ENCODE measurements around the gene FSCN2.

FSCN2 gene

DNA sequence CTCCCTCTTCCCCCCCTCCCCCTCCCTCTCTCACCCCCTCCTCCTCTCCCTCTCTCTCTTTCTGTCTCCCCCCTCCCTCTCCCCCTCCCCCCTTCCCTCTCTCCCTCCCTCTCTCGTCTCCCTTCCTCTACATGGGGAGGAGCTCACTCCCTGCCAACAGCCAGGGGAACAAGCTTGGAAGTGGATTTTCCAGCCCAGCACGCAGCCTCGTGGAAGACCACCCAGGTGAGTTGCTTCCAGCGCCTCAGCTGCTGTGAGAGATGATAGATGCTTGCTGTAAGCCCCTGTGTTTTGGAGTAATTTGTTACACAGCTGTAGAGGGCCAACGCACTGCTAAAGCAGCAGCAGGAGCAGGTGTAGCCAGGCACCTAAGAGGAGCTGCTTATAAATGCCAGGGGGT, 36.4 kb upstream of the FSCN2 start:
- DNase-seq, result no peak

DNA sequence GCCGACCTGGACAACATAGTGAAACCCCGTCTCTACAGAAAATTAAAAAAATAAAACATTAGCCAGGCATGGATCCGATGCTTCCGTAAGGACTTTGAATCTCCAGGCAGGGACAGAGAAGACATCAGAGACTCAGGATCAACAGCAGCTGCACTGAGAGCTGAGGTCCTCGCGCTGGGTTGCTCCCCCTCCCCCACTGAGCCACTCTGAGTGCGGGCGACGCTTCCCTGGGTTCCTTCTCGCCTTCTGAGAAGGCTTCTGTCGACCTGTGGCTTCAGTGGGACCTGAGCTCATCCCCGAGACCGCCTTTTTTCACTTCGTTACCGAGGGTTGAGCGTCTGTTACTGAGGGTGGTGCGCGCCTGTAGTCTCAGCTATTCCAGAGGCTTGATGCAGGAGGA, 36.0 kb upstream of the FSCN2 start:
- no peak for DNase-seq

DNA sequence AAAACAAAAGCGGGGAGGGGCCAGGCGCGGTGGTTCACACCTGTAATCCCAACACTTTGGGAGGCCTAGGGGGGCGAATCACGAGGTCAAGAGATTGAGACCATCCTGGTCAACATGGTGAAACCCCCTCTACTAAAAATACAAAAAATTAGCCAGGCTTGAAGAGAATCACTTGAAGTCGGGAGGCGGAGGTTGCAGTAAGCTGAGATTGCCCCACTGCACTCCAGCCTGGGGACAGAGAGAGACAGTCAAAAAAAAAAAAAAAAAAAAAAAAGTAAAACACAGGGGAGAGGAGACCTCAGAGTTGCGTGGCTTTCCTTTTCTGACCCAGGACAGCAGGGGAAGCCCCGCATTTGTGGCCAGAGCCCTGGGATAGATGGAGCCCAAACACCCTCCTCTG, 35.5 kb upstream of the FSCN2 start:
- no peak for DNase-seq

DNA sequence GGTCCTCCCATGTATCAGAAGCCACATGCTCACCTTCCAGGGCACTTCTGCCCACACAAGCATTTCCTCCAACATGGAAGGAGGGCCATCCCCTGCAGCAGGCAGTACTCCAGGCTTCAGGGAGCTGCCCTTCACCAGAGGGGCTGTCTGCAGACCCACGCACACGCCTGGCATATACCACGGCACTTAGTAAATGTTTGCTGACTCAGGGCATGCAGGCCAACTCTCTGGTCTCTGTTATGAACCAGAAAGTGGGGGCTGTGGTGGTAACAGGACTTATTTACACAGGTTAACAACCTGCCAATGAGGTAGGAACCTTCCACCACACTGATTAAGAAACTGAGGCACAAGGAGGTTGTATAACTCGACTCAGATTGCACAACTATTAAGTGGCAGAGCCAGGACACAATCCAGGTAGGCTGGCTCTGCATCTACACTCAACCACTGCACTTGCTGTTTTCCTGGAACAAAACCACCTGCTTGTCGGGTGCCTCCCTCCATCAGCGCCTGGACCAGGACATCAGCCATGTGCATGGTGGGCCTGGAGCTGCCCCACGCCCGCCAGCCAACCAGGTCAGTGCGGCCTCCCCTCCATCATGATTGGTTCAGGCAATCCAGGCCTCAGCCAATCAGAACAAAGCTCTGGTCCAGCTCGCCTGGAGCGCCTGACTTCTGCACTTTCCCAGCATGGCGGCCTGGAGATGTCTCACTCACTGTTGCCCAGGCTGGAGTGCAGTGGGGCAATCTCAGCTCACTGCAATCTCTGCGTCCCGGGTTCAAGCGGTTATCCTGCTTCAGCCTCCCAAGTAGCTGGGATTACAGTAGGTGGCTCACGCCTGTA, 34.8 kb upstream of the FSCN2 start:
- DNase-seq, result no peak

DNA sequence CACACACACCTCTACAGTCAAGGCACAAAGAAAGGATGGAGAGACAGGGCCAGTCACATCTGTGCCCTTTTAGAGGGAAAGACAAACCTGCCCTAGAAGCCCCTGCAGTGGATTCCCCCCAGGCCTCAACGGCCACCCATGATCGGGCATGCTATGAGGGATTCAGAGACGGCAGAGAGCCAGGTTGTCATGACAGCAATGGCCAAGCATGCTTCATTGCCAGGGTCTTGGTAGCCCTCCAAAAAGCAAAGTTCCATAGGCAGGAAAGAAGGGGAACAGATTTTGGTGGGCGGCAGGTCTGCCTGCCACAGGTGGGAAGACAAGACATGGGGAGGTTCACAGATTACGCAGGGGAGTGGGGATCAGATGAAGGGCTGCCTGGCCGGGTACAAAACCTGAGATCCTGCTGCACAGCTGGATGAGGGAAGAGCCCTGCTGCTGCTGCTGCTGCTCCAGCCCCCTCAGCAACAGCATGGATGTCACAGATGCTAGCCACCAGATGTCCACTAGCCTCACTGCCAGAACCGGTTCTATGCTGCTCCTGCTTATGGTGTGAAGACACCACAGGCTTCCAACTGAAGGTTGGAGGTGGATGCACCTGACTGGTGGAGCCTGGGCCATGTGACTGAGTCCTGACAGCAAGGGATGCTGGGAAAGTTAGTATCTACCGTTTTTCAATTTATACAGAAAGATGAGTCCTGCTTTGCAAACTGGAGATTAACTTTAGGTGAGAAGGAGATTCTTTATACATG, 33.4 kb upstream of the FSCN2 start:
- peak; percentile 32 for DNase-seq

DNA sequence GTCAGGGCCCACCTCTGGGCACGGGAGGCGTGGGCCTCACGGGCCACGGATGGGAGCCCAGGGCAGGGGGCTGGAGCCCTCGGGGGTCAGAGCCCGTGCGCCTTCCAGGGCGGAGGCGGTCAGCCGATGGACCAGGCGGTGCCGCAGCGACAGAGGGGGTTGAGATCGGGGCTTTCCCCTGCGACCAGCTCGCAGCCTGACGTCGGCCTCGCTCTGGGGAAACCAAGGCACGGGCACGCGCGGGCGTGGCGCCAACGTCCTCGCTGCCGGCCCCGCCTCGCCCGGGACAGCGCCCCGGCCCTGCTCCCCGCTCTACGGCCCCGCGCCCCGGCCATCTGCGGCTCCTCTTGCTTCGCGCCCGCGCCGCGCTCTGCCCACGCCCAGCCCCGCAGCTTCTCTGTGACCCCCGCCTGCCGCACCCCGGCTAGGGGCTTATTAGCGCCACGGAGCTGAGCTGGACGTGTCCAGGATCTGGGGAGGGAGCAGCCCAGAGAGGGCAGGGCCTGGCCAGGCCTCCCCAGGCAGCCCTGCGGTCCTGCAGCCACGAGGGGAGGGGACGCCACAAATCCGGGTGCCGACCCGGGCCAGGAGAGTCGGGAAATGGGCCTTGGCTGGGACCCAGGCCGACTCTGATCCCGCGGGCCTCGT, 29.1 kb upstream of the FSCN2 start:
- DNase-seq, result no peak

DNA sequence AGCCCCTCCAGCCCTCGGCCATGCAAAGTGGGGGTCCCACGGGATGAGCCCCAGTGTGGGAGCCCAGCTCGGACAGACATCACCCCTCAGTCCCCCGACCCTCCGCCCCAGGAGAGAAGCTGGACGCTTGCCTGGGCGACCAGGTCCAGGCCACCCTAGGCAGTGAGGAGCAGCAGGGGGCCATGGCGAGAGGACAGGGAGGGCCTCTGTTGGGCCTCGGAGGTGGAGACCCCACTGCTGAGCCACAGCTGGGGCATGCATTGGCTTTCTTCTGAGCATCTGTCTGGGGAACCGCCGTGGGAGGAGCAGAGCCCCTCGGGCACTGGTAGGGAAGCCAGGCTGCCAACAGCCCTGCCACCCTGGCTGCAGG, 28.6 kb upstream of the FSCN2 start:
- no peak for DNase-seq

DNA sequence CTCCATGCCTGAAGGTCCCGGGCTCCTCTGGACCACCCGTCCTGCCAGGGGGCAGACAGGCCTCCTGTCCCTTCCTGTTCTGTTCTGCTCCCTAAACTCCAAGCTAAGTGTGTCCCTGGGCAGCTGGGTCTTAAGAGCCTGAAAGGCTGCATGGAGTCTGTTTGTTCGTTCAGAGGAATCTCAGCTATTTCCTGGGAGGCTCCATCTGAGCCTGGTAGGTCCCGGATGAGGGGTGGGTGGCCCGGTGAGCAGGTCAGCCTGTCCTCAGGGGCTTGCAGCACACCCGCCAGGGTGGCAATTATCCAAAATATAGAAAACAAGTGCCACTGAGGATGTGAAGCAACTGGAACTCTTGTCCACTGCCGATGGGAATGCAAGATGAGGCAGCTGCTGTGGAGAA, 28.1 kb upstream of the FSCN2 start:
- DNase-seq, result no peak

DNA sequence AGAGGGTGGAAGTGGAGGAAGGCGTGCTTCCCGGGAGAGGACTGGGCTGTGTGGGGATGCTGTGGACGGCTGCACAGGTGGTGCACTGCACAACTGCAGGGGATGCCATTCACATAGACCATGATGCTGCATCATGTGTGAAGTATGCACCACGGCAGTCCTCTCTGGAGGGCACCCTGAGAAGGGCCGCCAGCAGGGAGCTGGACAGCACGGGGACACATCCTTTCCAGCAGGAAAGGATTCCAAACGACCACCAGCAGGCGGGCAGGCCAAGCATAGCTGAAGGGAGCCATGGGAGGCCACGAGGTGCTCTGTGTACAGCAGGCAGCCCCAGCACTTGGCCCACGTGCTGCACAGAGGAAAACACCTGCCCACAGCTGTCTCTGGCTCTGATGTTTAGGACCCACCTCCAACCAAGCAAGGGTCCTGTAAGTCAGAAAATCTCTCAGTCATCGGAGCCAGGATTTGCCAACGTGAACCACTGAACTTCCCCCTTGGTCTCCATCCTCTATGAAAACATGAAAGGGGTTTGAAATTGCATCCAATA, 25.6 kb upstream of the FSCN2 start:
- DNase-seq, result no peak

DNA sequence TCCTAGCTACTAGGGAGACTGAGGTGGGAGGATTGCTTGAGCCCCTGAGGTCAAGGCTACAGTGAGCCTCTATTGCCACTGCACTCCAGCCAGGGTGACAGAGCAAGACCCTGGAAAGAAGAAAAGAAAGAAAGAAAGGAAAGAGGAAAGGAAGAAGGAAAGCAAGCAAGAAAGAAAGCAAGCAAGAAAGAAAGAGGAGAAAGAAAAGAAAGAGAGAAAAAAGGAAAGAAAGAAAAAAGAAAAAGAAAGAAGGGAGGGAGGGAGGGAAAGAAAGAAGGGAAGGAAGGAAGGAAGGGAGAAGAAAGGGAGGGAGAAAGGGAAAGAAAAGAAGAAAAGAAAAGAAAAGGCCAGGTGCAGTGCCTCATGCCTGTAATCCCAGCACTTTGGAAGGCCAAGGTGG, 24.6 kb upstream of the FSCN2 start:
- no peak for DNase-seq

DNA sequence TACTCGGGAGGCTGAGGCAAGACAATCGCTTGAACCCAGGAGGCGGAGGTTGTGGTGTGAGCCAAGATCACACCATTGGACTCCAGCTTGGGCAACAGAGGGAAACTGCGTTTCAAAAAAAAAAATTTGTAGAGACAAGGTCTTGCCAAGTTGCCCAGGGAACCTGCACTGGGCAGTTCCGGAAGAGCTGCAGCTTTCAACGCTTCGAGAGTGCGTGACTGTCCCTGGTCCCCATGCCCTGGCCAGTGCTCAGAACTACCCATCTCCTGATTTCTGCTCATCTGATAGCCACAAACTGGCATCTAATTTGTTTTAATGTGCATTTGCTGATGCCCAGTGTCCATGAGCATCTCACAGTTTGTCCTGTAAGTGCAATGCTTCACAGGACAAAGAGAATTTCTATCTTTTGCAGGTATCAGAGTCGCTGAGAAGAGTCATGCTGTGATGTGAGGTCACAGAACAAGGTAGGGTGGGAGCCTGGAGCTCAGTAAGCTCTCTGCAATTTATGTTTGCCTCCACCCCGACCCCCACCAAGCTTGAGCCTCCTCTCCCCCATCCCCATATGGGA, 19.5 kb upstream of the FSCN2 start:
- no peak for DNase-seq

DNA sequence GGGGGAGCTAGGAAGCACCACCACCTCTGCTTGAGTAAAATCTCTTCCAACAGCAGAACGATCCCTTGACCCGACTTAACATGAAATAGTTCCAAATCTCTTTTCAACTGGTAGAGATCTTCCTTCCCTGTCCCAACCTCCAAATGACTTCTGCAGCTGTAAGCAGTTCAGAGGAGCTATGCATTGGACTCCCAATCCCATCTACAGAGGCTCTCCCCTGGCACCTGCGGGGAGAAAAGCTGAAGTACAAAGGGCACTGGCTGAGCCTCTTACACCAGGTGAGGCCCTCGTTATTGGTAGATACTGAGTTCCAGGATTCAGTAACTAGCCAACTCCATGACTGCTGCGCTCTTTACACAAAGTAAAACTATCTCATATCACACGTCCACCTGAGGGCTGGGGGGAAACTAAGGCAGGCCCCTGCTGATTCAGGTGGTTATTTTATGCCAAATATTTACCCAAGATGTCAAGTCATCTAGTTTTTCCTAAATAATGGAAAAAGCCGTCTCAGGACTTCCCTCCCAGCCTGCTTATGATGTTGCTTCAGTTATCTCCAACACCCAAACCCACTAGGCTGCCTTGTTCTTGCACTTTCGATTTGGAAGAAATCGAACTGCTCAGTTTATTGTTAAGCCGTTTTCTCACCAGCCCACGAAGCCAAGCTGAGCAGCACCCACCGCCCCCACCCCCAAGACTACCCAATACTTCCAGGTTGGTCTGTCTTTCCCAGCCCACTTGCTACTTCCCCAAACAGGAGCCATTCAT, 18.8 kb upstream of the FSCN2 start:
- no peak for DNase-seq

DNA sequence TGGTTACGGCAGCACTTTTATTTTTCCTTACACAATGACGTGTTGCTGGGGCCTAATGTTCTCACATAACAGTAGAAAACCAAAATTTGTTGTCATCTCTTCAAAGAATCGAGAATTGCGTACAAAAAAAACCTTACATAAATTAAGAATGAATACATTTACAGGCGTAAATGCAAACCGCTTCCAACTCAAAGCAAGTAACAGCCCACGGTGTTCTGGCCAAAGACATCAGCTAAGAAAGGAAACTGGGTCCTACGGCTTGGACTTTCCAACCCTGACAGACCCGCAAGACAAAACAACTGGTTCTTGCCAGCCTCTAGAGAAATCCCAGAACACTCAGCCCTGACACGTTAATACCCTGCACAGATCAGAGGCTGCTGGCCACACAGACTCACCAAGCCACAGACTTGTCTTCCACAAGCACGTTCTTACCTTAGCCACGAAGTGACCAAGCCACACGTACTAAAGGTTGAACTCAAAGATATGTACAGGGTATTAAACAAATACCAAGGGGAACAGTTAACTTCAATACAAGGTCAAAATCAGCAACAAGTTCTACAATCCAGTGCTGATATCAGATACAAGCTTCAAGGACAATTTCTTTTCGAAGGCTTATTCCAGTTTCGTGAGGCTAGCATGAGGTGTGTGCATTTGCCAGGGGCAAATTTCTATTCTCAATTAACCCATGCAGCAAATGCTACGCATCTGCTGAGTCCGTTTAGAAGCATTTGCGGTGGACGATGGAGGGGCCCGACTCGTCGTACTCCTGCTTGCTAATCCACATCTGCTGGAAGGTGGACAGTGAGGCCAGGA, 18.0 kb upstream of the FSCN2 start:
- DNase-seq, result no peak

DNA sequence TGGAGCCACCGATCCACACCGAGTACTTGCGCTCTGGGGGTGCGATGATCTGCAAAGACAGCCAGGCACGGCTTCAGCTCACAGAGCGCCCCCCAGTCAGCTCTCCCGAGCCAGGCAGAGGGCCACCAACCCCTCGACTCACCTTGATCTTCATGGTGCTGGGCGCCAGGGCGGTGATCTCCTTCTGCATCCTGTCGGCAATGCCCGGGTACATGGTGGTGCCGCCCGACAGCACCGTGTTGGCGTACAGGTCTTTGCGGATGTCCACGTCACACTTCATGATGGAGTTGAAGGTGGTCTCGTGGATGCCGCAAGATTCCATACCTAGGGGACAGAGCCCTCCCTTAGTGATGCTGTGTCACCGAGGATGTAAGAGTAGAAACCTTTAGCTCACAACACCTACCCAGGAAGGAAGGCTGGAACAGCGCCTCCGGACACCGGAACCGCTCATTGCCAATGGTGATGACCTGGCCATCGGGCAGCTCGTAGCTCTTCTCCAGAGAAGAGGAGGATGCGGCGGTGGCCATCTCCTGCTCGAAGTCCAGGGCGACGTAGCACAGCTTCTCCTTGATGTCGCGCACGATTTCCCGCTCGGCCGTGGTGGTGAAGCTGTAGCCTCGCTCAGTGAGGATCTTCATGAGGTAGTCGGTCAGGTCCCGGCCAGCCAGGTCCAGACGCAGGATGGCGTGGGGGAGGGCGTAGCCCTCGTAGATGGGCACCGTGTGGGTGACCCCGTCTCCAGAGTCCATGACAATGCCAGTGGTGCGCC, 17.2 kb upstream of the FSCN2 start:
- no peak for DNase-seq

DNA sequence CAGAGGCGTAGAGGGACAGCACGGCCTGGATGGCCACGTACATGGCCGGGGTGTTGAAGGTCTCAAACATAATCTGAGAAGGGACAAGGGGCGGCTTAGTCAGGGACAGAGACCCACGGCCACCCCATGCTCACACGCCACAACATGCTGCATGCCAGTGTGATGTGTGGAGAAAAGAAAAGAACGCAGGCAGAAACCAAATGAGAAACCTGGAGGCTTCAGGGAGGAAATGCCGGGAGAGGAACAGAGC, 16.7 kb upstream of the FSCN2 start:
- no peak for DNase-seq

DNA sequence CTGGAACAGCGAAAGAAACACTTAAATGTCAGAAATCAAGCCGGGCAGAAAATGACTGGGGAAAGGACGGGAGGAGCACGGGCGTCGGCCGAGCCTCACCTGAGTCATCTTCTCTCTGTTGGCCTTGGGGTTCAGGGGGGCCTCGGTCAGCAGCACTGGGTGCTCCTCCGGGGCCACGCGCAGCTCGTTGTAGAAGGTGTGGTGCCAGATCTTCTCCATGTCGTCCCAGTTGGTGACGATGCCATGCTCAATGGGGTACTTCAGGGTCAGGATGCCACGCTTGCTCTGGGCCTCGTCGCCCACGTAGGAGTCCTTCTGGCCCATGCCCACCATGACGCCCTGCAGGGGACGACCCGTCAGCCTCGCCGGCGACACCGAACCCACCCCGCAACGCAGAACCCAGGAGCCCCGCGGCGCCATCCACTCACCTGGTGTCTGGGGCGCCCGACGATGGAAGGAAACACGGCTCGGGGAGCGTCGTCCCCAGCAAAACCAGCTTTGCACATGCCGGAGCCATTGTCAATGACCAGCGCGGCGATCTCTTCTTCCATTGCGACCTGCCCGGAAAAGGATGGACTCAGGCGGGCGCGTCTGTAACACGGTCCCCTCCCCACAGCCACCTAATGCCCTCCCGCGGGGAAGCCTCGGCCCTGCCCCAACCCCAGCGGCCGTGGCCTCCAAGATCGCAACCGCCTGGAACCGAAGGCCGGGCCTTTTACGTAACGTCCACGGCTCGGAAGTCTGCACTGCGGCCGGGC, 16.2 kb upstream of the FSCN2 start:
- no peak for DNase-seq

DNA sequence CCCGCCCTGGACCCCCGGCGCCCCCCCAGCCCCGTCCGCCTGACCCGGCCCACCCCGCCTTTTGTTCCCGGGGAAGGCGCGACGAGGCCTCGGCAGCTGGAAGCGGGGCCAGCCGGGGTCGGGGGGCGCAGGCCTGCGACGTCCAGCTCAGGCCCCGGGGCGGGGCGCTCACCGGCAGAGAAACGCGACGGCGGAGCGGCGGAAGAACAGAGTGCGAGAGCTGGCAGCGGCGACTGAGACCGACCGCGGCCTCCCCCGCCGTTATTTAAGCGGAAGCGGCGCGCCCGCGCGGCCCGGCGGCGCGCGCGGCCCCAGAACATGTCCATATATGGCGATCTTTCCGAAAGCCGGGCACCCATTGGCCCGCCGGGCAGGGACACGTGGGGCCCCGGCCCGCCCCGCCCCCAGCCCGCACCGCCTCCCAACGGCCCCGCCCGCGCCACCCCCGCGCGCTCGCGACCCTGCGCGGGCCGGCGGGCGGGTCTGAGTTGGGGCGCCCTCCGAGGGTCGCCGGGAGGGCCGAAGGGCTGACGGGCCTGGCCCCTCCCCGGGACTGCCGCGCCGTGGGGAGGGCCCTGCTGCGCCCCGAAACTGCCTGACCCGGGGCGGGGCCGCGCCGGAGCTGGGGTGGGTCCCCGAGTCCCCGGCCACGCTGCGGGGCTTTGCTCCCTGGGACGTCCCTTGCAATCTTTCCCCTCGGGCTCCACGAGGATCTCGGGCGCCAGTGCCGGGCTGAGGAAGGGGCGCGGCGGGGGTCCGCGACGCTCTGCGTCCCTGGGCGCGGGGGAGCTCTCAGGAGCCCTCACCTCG, 15.4 kb upstream of the FSCN2 start, which contains the start of gene ACTG1:
TSS of gene ACTG1 (minus strand) at position 238 of the 810 bp plus-strand sequence. CDS start 445 bp downstream, outside the sequence.
- DNase-seq, result peak; percentile 87

DNA sequence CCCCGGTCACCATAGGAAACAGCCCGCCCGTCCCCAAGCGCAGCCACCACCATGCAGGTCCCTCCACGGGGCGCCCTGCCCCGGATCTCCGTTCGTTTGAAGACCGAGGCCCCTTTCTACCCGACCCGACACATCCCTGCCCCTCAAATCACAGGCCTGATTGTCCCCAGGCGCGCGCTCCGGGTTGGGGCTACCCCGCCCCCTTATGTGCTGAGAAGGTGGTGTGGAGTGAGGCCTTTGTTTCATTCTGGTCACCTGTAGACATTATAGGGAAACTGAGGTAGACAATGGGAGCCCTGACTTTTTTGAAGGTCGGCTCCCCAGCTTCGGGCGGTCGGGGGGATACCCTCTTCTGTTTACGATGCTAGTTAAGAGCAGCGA, 14.8 kb upstream of the FSCN2 start:
- DNase-seq, result peak; percentile 69

DNA sequence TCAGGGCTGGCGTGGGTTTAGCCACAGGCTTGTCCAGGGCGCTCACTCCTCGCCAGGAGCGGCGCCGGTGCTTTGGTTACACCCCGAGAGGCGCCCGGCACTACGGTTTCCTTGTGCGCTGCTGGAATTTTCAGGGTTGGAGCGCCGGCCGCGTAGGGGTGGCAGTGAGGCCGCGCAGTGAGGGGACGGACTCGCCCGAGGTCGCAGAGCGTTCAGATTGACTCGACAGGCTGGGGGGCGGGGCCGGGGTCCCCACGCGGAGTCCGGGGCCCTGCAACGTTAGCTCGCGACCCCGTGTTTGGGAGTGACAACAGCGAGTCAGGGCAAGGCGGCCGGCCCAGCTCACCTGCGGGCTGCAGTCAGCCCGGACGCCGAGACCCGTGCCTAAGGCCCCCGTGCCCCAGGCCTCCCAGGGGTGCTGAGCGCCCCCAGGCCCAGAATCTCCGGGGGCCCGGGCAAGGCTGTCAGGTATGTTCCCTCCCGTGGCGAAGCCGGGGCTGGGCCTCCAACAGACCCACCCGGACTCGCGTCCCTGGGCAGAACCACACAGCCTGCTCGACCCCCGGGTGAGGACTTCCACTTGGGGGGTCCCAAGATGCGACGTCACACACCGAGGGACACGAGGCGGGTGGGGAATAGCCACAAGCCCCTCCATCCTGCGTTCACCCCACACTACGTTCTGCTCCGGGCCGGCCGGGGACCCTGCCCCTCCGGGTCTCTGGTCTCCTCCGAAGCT, 14.3 kb upstream of the FSCN2 start:
- no peak for DNase-seq
